ENCODE results near the gene DAAM2.
A peak's percentile ranks its signal among the peaks of the same experiment; 100 is the strongest.

DAAM2 gene

DNA sequence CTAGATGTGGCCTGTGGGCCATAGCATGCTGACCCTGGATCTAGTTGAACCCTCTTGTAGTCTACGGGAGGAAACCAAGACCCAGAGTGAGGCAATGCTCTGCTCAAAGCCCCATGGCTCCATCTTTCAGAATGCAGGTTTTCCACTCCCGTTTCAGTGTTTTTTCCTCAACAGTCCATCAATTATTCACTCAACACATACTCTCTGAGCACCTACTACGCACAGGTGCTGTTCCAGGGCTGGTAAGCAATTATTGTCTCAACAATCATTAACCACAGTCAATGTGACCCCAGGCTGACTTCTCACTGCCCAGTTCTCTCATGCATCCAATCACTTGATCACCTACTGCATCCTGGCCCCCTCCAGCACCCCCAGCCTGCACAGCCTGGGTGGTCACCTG, 122.1 kb downstream of the DAAM2 start:
- no peak for TF ChIP-seq ZFX (IDR thresholded peaks at IDR 0.05)
- TF ChIP-seq, protein P1, sequence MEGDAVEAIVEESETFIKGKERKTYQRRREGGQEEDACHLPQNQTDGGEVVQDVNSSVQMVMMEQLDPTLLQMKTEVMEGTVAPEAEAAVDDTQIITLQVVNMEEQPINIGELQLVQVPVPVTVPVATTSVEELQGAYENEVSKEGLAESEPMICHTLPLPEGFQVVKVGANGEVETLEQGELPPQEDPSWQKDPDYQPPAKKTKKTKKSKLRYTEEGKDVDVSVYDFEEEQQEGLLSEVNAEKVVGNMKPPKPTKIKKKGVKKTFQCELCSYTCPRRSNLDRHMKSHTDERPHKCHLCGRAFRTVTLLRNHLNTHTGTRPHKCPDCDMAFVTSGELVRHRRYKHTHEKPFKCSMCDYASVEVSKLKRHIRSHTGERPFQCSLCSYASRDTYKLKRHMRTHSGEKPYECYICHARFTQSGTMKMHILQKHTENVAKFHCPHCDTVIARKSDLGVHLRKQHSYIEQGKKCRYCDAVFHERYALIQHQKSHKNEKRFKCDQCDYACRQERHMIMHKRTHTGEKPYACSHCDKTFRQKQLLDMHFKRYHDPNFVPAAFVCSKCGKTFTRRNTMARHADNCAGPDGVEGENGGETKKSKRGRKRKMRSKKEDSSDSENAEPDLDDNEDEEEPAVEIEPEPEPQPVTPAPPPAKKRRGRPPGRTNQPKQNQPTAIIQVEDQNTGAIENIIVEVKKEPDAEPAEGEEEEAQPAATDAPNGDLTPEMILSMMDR (conservative IDR thresholded peaks at IDR 0.05), result no peak

DNA sequence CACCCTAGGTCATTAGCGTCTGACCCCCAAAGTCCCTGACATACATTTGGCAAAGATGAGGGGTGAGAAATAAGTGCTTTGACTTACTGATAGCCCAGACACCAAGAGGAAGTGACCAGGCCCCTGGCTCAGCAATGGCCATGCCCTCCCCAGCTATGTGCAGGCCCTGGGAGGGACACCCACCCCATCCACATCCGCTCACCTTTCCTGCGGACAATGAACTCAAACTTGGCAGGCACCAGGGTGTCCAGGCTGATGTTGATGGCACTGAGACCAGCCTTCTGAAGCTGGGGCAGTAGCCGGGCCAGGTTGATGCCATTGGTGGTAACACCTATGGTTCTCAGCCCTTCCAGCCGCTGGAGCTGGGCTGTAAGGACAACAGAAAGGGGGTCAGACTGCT, 123.7 kb downstream of the DAAM2 start:
- TF ChIP-seq, protein P1 (conservative IDR thresholded peaks at IDR 0.05), result no peak
- TF ChIP-seq ZFX (IDR thresholded peaks at IDR 0.05), result no peak
- H3K27ac ChIP-seq, result no peak overlapping the region

More for the DNA sequence above, 122.1 kb downstream of the DAAM2 start:
- H3K27ac ChIP-seq, result no peak overlapping the region

GRCh38 chr6:39917329-39917728, 125.2 kb downstream of the DAAM2 start:
- no peak overlapping the region for H3K27ac ChIP-seq
- no peak for TF ChIP-seq ZFX (IDR thresholded peaks at IDR 0.05)
- TF ChIP-seq, protein P1 (conservative IDR thresholded peaks at IDR 0.05), result no peak

- TF ChIP-seq ZFX (IDR thresholded peaks at IDR 0.05), result no peak
- TF ChIP-seq, protein P1 (conservative IDR thresholded peaks at IDR 0.05), result no peak
- no peak overlapping the region for H3K27ac ChIP-seq
Observed at GRCh38 chr6:39917981-39918380, 125.8 kb downstream of the DAAM2 start.

DNA sequence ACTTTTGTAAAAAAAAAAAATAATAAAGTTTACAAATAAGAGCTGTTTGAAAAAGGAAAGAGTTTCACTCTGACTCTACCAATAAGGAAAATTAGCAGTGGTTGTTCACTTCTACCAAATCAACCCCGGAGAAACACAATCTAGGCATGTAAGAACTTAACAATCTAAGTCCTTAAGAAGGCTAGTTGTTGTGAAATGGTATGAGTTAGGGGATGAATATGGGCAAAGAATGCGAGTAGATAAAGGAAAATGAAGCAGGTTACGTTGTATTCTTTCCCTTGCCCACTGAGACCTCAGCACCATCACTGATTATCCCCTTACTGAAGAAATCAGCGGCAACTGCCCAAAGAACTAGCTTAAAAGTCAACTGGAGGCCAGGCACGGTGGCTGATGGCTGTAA, 126.7 kb downstream of the DAAM2 start:
- no peak overlapping the region for H3K27ac ChIP-seq
- TF ChIP-seq, protein P1 (conservative IDR thresholded peaks at IDR 0.05), result no peak
- no peak for TF ChIP-seq ZFX (IDR thresholded peaks at IDR 0.05)

DNA sequence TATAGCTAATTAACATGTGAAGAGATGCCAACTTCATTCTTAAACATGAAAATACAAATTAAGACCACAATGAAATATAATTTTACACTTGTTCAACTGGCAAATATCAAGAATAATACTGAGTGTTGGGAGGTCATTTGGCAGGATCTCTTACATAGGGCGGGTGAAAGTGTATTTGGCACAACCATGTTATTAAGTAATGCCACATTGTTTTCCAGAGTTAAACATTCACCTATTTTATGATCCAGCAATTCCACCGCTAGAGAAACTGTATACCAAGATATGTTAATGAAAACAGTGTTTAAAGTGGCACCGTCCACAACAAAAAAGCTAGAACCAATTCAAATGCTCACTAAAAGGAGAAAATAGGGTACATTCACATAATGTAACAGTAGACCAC, 128.0 kb downstream of the DAAM2 start:
- TF ChIP-seq ZFX (IDR thresholded peaks at IDR 0.05), result no peak
- TF ChIP-seq, protein P1 (conservative IDR thresholded peaks at IDR 0.05), result no peak

GRCh38 chr6:39922821-39923220, 130.6 kb downstream of the DAAM2 start:
- TF ChIP-seq, protein P1 (conservative IDR thresholded peaks at IDR 0.05), result no peak
- no peak for TF ChIP-seq ZFX (IDR thresholded peaks at IDR 0.05)

More for the DNA sequence above, 128.0 kb downstream of the DAAM2 start:
- H3K27ac ChIP-seq, result no peak overlapping the region

More at GRCh38 chr6:39922821-39923220, 130.6 kb downstream of the DAAM2 start:
- H3K27ac ChIP-seq, result peak overlapping the region; percentile 88

Measured in C4-2B (cell line).